ENCODE data around the gene NRG3.

NRG3 gene

GRCh38 chr10:82192665-82193064, 317.7 kb downstream of the NRG3 start:
- TF ChIP-seq POLR2AphosphoS5 (IDR thresholded peaks at IDR 0.05; ENCODE audit: low read depth, low read length) = no peak
- no peak for TF ChIP-seq POLR2A (IDR thresholded peaks at IDR 0.05; ENCODE audit: low read depth, low read length)
- no peak for TF ChIP-seq TAF1 (IDR thresholded peaks at IDR 0.05; ENCODE audit: borderline replicate concordance, low read depth, low read length)
- no peak for FAIRE-seq
- DNase-seq (ENCODE audit: insufficient read length) = no peak

- TF ChIP-seq TAF1 (IDR thresholded peaks at IDR 0.05; ENCODE audit: borderline replicate concordance, low read depth, low read length) = no peak
- no peak for TF ChIP-seq POLR2A (IDR thresholded peaks at IDR 0.05; ENCODE audit: low read depth, low read length)
- FAIRE-seq = no peak
- no peak for DNase-seq (ENCODE audit: insufficient read length)
These were observed 319.4 kb downstream of the NRG3 start for GRCh38 chr10:82194419-82194818.

- FAIRE-seq (no peak), DNase-seq (ENCODE audit: insufficient read length) (no peak)
- TF ChIP-seq TAF1 (IDR thresholded peaks at IDR 0.05; ENCODE audit: borderline replicate concordance, low read depth, low read length) (no peak), POLR2AphosphoS5 (IDR thresholded peaks at IDR 0.05; ENCODE audit: low read depth, low read length) (no peak), POLR2A (IDR thresholded peaks at IDR 0.05; ENCODE audit: low read depth, low read length) (no peak)
These were observed 331.8 kb downstream of the NRG3 start for GRCh38 chr10:82206831-82207230.

GRCh38 chr10:82208726-82209125, 333.7 kb downstream of the NRG3 start:
- no peak for FAIRE-seq
- DNase-seq (ENCODE audit: insufficient read length) = no peak
- TF ChIP-seq POLR2A (IDR thresholded peaks at IDR 0.05; ENCODE audit: low read depth, low read length) (no peak), TAF1 (IDR thresholded peaks at IDR 0.05; ENCODE audit: borderline replicate concordance, low read depth, low read length) (no peak), POLR2AphosphoS5 (IDR thresholded peaks at IDR 0.05; ENCODE audit: low read depth, low read length) (no peak)

GRCh38 chr10:82210331-82210730, 335.3 kb downstream of the NRG3 start:
- TF ChIP-seq POLR2AphosphoS5 (IDR thresholded peaks at IDR 0.05; ENCODE audit: low read depth, low read length) (no peak), POLR2A (IDR thresholded peaks at IDR 0.05; ENCODE audit: low read depth, low read length) (no peak), TAF1 (IDR thresholded peaks at IDR 0.05; ENCODE audit: borderline replicate concordance, low read depth, low read length) (no peak)
- FAIRE-seq (no peak), DNase-seq (ENCODE audit: insufficient read length) (no peak)

- TF ChIP-seq POLR2AphosphoS5 (IDR thresholded peaks at IDR 0.05; ENCODE audit: low read depth, low read length) (no peak), POLR2A (IDR thresholded peaks at IDR 0.05; ENCODE audit: low read depth, low read length) (no peak), TAF1 (IDR thresholded peaks at IDR 0.05; ENCODE audit: borderline replicate concordance, low read depth, low read length) (no peak)
- DNase-seq (ENCODE audit: insufficient read length) = no peak
These were observed 336.4 kb downstream of the NRG3 start for GRCh38 chr10:82211346-82211745.

GRCh38 chr10:82212753-82213152, 337.8 kb downstream of the NRG3 start:
- no peak for DNase-seq (ENCODE audit: insufficient read length)
- no peak for FAIRE-seq
- TF ChIP-seq TAF1 (IDR thresholded peaks at IDR 0.05; ENCODE audit: borderline replicate concordance, low read depth, low read length) = no peak
- TF ChIP-seq POLR2AphosphoS5 (IDR thresholded peaks at IDR 0.05; ENCODE audit: low read depth, low read length) = no peak
- TF ChIP-seq POLR2A (IDR thresholded peaks at IDR 0.05; ENCODE audit: low read depth, low read length) = no peak

More at GRCh38 chr10:82211346-82211745, 336.4 kb downstream of the NRG3 start:
- FAIRE-seq = no peak

GRCh38 chr10:82213784-82214183, 338.8 kb downstream of the NRG3 start:
- TF ChIP-seq POLR2A (IDR thresholded peaks at IDR 0.05; ENCODE audit: low read depth, low read length) (no peak), TAF1 (IDR thresholded peaks at IDR 0.05; ENCODE audit: borderline replicate concordance, low read depth, low read length) (no peak), POLR2AphosphoS5 (IDR thresholded peaks at IDR 0.05; ENCODE audit: low read depth, low read length) (no peak)
- DNase-seq (ENCODE audit: insufficient read length) (no peak), FAIRE-seq (no peak)

- no peak for TF ChIP-seq POLR2A (IDR thresholded peaks at IDR 0.05; ENCODE audit: low read depth, low read length)
- TF ChIP-seq POLR2AphosphoS5 (IDR thresholded peaks at IDR 0.05; ENCODE audit: low read depth, low read length) = no peak
- no peak for TF ChIP-seq TAF1 (IDR thresholded peaks at IDR 0.05; ENCODE audit: borderline replicate concordance, low read depth, low read length)
- DNase-seq (ENCODE audit: insufficient read length) (no peak), FAIRE-seq (no peak)
These were observed 346.1 kb downstream of the NRG3 start for GRCh38 chr10:82221056-82221455.

- TF ChIP-seq TAF1 (IDR thresholded peaks at IDR 0.05; ENCODE audit: borderline replicate concordance, low read depth, low read length) = no peak
- no peak for TF ChIP-seq POLR2AphosphoS5 (IDR thresholded peaks at IDR 0.05; ENCODE audit: low read depth, low read length)
- TF ChIP-seq POLR2A (IDR thresholded peaks at IDR 0.05; ENCODE audit: low read depth, low read length) = no peak
- DNase-seq (ENCODE audit: insufficient read length) (no peak), FAIRE-seq (no peak)
These were observed 346.7 kb downstream of the NRG3 start for GRCh38 chr10:82221601-82222149.

- FAIRE-seq (no peak), DNase-seq (ENCODE audit: insufficient read length) (no peak)
- TF ChIP-seq TAF1 (IDR thresholded peaks at IDR 0.05; ENCODE audit: borderline replicate concordance, low read depth, low read length) (no peak), POLR2A (IDR thresholded peaks at IDR 0.05; ENCODE audit: low read depth, low read length) (no peak), POLR2AphosphoS5 (IDR thresholded peaks at IDR 0.05; ENCODE audit: low read depth, low read length) (no peak)
These were observed 353.7 kb downstream of the NRG3 start for GRCh38 chr10:82228701-82229100.

- DNase-seq (ENCODE audit: insufficient read length) (no peak), FAIRE-seq (no peak)
- TF ChIP-seq POLR2AphosphoS5 (IDR thresholded peaks at IDR 0.05; ENCODE audit: low read depth, low read length) (no peak), POLR2A (IDR thresholded peaks at IDR 0.05; ENCODE audit: low read depth, low read length) (no peak), TAF1 (IDR thresholded peaks at IDR 0.05; ENCODE audit: borderline replicate concordance, low read depth, low read length) (no peak)
These were observed 359.2 kb downstream of the NRG3 start for GRCh38 chr10:82234173-82234572.

Data from GM12892 (cell line).